SH-SY5Y (cell line): ENCODE results near the gene MRPL42.

Experiments
- GATA2 ChIP-seq: IDR thresholded peaks from 2 replicates; pipeline ENCODE4 v1.6.1; 2011; ENCODE audit warnings: mild to moderate bottlenecking, low read depth, low read length
- GATA3 ChIP-seq: IDR thresholded peaks from 2 replicates; pipeline ENCODE4 v1.6.1; 2011; ENCODE audit warnings: low read depth, mild to moderate bottlenecking, low read length, moderate library complexity

DNA sequence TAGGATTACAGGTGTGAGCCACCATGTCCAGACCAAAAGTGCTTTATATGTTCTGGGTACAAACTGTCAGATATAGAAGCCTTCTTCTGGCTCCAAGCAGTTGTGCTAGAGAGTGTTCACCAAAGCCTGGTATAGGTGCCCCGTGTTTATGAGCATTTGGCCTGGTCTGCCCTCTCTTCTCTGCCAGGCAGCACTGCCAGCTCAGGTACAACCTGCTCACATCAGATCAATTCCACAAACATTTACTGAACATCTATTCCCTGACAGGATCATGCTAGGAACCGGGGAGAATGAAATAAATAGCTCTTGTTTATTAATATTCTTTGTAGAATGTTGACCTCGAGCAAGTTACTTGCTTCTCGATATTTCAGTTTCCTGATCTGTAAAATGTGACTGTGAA, 85.1 kb downstream of the MRPL42 start:
- TF ChIP-seq GATA2 = no peak
- TF ChIP-seq GATA3 = no peak
